ENCODE measurements around the gene STAP2. TPM values are rescaled to one million over a fixed set of nuclear protein-coding genes. Genes with fewer than 3 reads are reported as not detected.

The STAP2 gene
- polyA plus RNA-seq, 1 donor (not counting 4 experiments of a cell fraction or from before 2014, with no cell fraction given), result 60.0 TPM

DNA sequence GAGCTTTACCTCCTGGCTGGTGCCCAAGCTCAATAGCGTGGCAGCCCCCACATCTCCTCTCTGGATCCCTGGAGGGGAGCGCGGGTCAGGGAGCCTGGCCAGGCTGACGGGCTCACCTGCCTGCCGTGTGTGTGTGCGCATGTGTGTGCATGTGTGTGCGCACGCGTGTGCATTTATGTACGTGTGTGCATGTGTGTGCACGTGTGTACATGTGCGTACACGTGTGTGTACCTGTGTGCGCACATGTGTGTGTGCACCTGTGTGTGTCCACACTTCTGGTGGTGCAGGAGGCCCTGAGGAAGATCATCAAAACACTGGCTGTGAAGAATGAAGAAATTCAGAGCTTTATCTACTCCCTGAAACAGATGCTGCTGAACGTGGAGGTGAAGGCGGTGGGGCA lies 33.0 kb downstream of the STAP2 start:
- H3K4me2 ChIP-seq (ENCODE audit: control insufficient read depth, extremely low read depth, insufficient read depth, low read depth, low read length), result no peak overlapping the region

DNA sequence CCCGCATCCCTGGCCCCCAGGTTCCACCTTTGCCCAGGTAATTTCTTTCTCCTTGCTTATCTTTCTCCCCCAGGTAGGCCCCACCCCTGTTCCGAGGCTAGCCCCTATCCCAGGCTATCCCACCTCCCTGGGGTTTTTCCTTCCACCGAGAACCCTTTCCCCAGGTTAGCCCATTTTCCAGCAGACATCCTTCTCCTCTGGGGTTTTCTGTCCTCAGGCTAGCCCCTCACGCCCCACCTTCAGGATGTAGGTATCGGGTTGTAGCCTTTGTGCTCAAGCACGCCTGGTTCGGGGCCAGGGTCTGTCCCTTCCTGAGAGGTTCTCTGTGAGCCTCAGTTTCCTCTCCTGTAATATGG lies 33.4 kb downstream of the STAP2 start:
- Histone ChIP-seq H3K4me1 (ENCODE audit: control insufficient read depth, extremely low read depth, insufficient read depth, low read length) (no peaks in the 10 kb centered on the region), H3K27ac (ENCODE audit: control insufficient read depth, insufficient read depth, low read length) (no peak overlapping the region), H3K79me2 (ENCODE audit: control insufficient read depth, insufficient read depth, low read length) (no peaks in the 10 kb centered on the region), H3K4me3 (ENCODE audit: control insufficient read depth in 2 of 3, extremely low read depth in 1 of 3, insufficient read depth in 2 of 3, low read depth in 1 of 3, low read length in 3 of 3) (no peak overlapping the region), H4K20me1 (ENCODE audit: control insufficient read depth, extremely low read depth, insufficient read depth, low read length) (no peaks in the 10 kb centered on the region), H3K36me3 (ENCODE audit: control insufficient read depth in 2 of 2, extremely low read depth in 1 of 2, insufficient read depth in 2 of 2, low read length in 2 of 2) (no peaks in the 10 kb centered on the region), H3K9me1 (ENCODE audit: control insufficient read depth, extremely low read depth, insufficient read depth, low read length) (no peaks in the 10 kb centered on the region), H3K9ac (ENCODE audit: control insufficient read depth, extremely low read depth, insufficient read depth, low read length) (no peak overlapping the region), H3K27me3 (ENCODE audit: control insufficient read depth, extremely low read depth, insufficient read depth, low read length) (no peaks in the 10 kb centered on the region), H3K4me2 (ENCODE audit: control insufficient read depth, extremely low read depth, insufficient read depth, low read depth, low read length) (no peak overlapping the region), H2AFZ (ENCODE audit: control insufficient read depth, low read length) (no peak overlapping the region), H3K9me3 (ENCODE audit: control insufficient read depth, low read depth, low read length) (no peaks in the 10 kb centered on the region)
- DNase-seq (ENCODE audit: low read depth, low spot score) (no peak), FAIRE-seq (no peak)
- dilution Hi-C loops (cut with MboI; ENCODE audit: extremely low pct_ligation_motif_present, low sequenced_read_pairs), result no loop called here
- TF ChIP-seq, protein P1, sequence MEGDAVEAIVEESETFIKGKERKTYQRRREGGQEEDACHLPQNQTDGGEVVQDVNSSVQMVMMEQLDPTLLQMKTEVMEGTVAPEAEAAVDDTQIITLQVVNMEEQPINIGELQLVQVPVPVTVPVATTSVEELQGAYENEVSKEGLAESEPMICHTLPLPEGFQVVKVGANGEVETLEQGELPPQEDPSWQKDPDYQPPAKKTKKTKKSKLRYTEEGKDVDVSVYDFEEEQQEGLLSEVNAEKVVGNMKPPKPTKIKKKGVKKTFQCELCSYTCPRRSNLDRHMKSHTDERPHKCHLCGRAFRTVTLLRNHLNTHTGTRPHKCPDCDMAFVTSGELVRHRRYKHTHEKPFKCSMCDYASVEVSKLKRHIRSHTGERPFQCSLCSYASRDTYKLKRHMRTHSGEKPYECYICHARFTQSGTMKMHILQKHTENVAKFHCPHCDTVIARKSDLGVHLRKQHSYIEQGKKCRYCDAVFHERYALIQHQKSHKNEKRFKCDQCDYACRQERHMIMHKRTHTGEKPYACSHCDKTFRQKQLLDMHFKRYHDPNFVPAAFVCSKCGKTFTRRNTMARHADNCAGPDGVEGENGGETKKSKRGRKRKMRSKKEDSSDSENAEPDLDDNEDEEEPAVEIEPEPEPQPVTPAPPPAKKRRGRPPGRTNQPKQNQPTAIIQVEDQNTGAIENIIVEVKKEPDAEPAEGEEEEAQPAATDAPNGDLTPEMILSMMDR (optimal IDR thresholded peaks at IDR 0.05 in 1 of 3, IDR thresholded peaks at IDR 0.05 in 1 of 3, conservative IDR thresholded peaks at IDR 0.05 in 1 of 3; ENCODE audit: extremely low read depth in 1 of 3, insufficient read depth in 2 of 3, low read length in 3 of 3), result no peak
- no peak for TF ChIP-seq EZH2 (IDR thresholded peaks at IDR 0.05; ENCODE audit: low read length)

More for the DNA sequence above, 33.0 kb downstream of the STAP2 start:
- Histone ChIP-seq H3K27me3 (ENCODE audit: control insufficient read depth, extremely low read depth, insufficient read depth, low read length) (no peaks in the 10 kb centered on the region), H3K9ac (ENCODE audit: control insufficient read depth, extremely low read depth, insufficient read depth, low read length) (no peak overlapping the region), H3K4me3 (ENCODE audit: control insufficient read depth in 2 of 3, extremely low read depth in 1 of 3, insufficient read depth in 2 of 3, low read depth in 1 of 3, low read length in 3 of 3) (no peak overlapping the region), H3K9me1 (ENCODE audit: control insufficient read depth, extremely low read depth, insufficient read depth, low read length) (no peaks in the 10 kb centered on the region), H2AFZ (ENCODE audit: control insufficient read depth, low read length) (no peak overlapping the region), H3K36me3 (ENCODE audit: control insufficient read depth in 2 of 2, extremely low read depth in 1 of 2, insufficient read depth in 2 of 2, low read length in 2 of 2) (no peaks in the 10 kb centered on the region), H3K4me1 (ENCODE audit: control insufficient read depth, extremely low read depth, insufficient read depth, low read length) (no peaks in the 10 kb centered on the region), H3K79me2 (ENCODE audit: control insufficient read depth, insufficient read depth, low read length) (no peaks in the 10 kb centered on the region), H4K20me1 (ENCODE audit: control insufficient read depth, extremely low read depth, insufficient read depth, low read length) (no peaks in the 10 kb centered on the region), H3K27ac (ENCODE audit: control insufficient read depth, insufficient read depth, low read length) (no peak overlapping the region), H3K9me3 (ENCODE audit: control insufficient read depth, low read depth, low read length) (no peaks in the 10 kb centered on the region)
- TF ChIP-seq, protein P1 (optimal IDR thresholded peaks at IDR 0.05 in 1 of 3, IDR thresholded peaks at IDR 0.05 in 1 of 3, conservative IDR thresholded peaks at IDR 0.05 in 1 of 3; ENCODE audit: extremely low read depth in 1 of 3, insufficient read depth in 2 of 3, low read length in 3 of 3), result no peak
- dilution Hi-C loops (cut with MboI; ENCODE audit: extremely low pct_ligation_motif_present, low sequenced_read_pairs), result no loop called here
- FAIRE-seq (no peak), DNase-seq (ENCODE audit: low read depth, low spot score) (no peak)
